Activated naive CD8-positive, alpha-beta T cell treated with anti-CD3 and anti-CD28 coated beads, Interleukin-2, amount 50 U/mL, for 24 hours (primary cell): Measurements from ENCODE around the gene CCR1.

ENCODE experiments used
- ATAC-seq: fragments of 150-1000 bp; cut with Tn5 transposase; one replicate; pipeline ENCODE4 v1.10.0; 2021
- DNase-seq: peaks from one replicate; pipeline ENCODE4 v3.0.0; 2021
- H3K27ac Mint-ChIP-seq: one replicate; pipeline ENCODE4 v1.8.0; 2021; ENCODE audit warnings: mild to moderate bottlenecking, mixed read lengths
- H3K27me3 Mint-ChIP-seq: one replicate; pipeline ENCODE4 v1.8.0; 2021; ENCODE audit warnings: mixed read lengths
- H3K36me3 Mint-ChIP-seq: one replicate; pipeline ENCODE4 v1.8.0; 2021; ENCODE audit warnings: low read depth, mixed read lengths
- H3K4me1 Mint-ChIP-seq: one replicate; pipeline ENCODE4 v1.8.0; 2021; ENCODE audit warnings: mixed read lengths
- H3K4me3 Mint-ChIP-seq: one replicate; pipeline ENCODE4 v1.8.0; 2021; ENCODE audit warnings: mild to moderate bottlenecking, moderate library complexity, mixed read lengths
- H3K9me3 Mint-ChIP-seq: one replicate; pipeline ENCODE4 v1.8.0; 2021; ENCODE audit warnings: mixed read lengths

The CCR1 gene

GRCh38 chr3:46203681-46204080, 4.4 kb downstream of the CCR1 start:
- Mint-ChIP-seq H3K27me3 (no peaks in the 10 kb centered on the region), H3K4me1 (peaks cover 15% of the 10 kb centered on the region), H3K9me3 (no peaks in the 10 kb centered on the region), H3K4me3 (no peak overlapping the region), H3K27ac (no peak overlapping the region), H3K36me3 (no peaks in the 10 kb centered on the region)
- DNase-seq = no peak
- ATAC-seq = no peak

GRCh38 chr3:46202535-46202934, 5.6 kb downstream of the CCR1 start:
- H3K27ac Mint-ChIP-seq = no peak overlapping the region
- no peaks in the 10 kb centered on the region for H3K9me3 Mint-ChIP-seq
- no peaks in the 10 kb centered on the region for H3K27me3 Mint-ChIP-seq
- DNase-seq (no peak), ATAC-seq (no peak)
- H3K4me1 Mint-ChIP-seq = peaks cover 5% of the 10 kb centered on the region
- H3K36me3 Mint-ChIP-seq = no peaks in the 10 kb centered on the region
- no peak overlapping the region for H3K4me3 Mint-ChIP-seq

- ATAC-seq = no peak
- H3K27me3 Mint-ChIP-seq = no peaks in the 10 kb centered on the region
Measured at GRCh38 chr3:46200790-46201189, 7.3 kb downstream of the CCR1 start.

DNA sequence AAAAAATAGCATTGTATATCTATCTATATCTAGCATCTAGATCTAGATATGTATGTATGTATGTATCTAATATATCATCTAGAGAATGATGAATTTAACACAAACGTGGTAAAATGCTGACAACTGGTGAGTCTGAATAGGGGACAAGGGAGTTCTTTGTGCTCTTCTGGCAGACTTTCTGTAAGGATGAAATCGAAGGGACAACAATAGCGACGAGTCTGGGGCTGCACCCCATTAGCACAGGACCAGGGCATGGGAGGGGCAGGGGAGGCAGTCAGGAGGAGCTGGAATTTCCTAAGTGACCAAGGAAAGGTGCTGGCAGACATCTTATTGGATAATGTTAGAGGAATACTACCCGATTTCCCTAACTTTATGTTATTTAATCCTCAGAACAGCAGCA, 7.9 kb downstream of the CCR1 start:
- H3K36me3 Mint-ChIP-seq = no peaks in the 10 kb centered on the region

More at GRCh38 chr3:46200790-46201189, 7.3 kb downstream of the CCR1 start:
- Mint-ChIP-seq H3K27ac (no peak overlapping the region), H3K4me3 (no peak overlapping the region), H3K36me3 (no peaks in the 10 kb centered on the region), H3K4me1 (no peaks in the 10 kb centered on the region), H3K9me3 (no peaks in the 10 kb centered on the region)
- no peak for DNase-seq

DNA sequence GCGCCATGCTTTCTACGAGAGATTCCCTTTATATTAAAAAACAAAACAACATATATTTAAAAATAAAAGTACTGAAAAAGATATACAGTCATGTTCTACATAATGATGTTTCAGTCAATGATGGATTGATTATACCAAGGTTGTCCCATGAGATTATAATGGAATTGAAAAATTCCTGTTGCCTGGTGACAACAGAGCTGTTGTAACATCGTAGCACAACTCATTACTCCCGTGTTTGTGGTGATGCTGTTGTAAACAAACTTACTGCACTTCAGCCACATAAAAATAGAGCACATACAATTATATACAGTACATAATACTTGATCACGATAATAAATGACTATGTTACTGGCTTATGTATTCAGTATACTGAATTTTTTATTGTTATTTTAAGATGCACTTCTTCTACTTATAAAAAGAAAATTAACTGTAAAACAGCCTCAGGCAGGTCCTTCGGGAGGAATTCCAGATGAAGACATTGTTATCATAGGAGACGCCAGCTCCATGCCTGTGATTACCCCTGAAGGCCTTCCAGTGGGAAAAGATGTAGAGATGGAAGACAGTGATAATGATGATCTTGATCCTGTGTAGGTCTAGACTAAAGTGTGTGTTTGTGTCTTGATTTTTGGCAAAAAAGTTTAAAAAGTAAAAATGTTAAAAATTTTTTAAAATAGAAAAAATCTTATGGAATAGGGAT, 11.7 kb downstream of the CCR1 start:
- H3K4me1 Mint-ChIP-seq = peaks cover 2% of the 10 kb centered on the region
- DNase-seq = no peak
- H3K4me3 Mint-ChIP-seq = no peak overlapping the region
- ATAC-seq = no peak
- no peak overlapping the region for H3K27ac Mint-ChIP-seq
- peaks cover 8% of the 10 kb centered on the region for H3K27me3 Mint-ChIP-seq
- H3K36me3 Mint-ChIP-seq = no peaks in the 10 kb centered on the region
- peaks cover 26% of the 10 kb centered on the region for H3K9me3 Mint-ChIP-seq

More for the DNA sequence above, 7.9 kb downstream of the CCR1 start:
- no peak for ATAC-seq
- peaks cover 2% of the 10 kb centered on the region for H3K9me3 Mint-ChIP-seq
- no peak overlapping the region for H3K4me3 Mint-ChIP-seq
- no peak overlapping the region for H3K27ac Mint-ChIP-seq
- no peak for DNase-seq
- no peaks in the 10 kb centered on the region for H3K4me1 Mint-ChIP-seq
- no peaks in the 10 kb centered on the region for H3K27me3 Mint-ChIP-seq

GRCh38 chr3:46194868-46195553, 13.1 kb downstream of the CCR1 start:
- Mint-ChIP-seq H3K27me3 (peaks cover 11% of the 10 kb centered on the region), H3K9me3 (peaks cover 26% of the 10 kb centered on the region), H3K36me3 (no peaks in the 10 kb centered on the region), H3K4me3 (no peak overlapping the region), H3K4me1 (peaks cover 2% of the 10 kb centered on the region), H3K27ac (no peak overlapping the region)
- DNase-seq (no peak), ATAC-seq (no peak)

DNA sequence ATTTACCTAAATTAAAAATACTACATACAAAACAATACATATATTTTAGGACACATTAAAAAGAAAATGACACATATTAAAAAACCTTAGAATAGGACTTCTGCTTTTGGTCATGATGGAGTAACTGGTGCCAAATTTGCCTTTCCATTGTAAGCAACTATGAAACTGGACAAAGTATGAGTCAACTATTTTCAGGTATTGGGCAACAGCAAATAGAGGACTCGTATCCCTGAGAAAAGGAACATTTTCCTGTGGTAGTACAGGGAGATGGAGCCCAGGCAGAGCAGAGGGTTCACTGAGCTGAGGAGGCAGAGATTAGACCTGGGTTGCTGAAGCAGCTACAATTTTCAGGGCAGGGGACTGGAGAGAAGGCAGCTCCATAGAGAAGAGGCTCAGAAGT, 14.7 kb downstream of the CCR1 start:
- no peaks in the 10 kb centered on the region for H3K36me3 Mint-ChIP-seq
- H3K27ac Mint-ChIP-seq = no peak overlapping the region
- no peak for DNase-seq
- H3K9me3 Mint-ChIP-seq = peaks cover 26% of the 10 kb centered on the region
- no peak for ATAC-seq
- H3K27me3 Mint-ChIP-seq = peaks cover 11% of the 10 kb centered on the region
- no peak overlapping the region for H3K4me3 Mint-ChIP-seq
- peaks cover 2% of the 10 kb centered on the region for H3K4me1 Mint-ChIP-seq

- DNase-seq = no peak
- Mint-ChIP-seq H3K36me3 (no peaks in the 10 kb centered on the region), H3K27ac (no peak overlapping the region), H3K4me1 (peaks cover 5% of the 10 kb centered on the region), H3K4me3 (no peak overlapping the region), H3K9me3 (peaks cover 26% of the 10 kb centered on the region), H3K27me3 (peaks cover 14% of the 10 kb centered on the region)
- ATAC-seq = no peak
Measured at GRCh38 chr3:46192939-46193338, 15.2 kb downstream of the CCR1 start.

GRCh38 chr3:46191730-46192129, 16.4 kb downstream of the CCR1 start:
- Mint-ChIP-seq H3K36me3 (no peaks in the 10 kb centered on the region), H3K4me3 (no peak overlapping the region), H3K27me3 (peaks cover 15% of the 10 kb centered on the region), H3K9me3 (peaks cover 26% of the 10 kb centered on the region), H3K27ac (no peak overlapping the region), H3K4me1 (peaks cover 17% of the 10 kb centered on the region)
- DNase-seq = no peak
- ATAC-seq = no peak

DNA sequence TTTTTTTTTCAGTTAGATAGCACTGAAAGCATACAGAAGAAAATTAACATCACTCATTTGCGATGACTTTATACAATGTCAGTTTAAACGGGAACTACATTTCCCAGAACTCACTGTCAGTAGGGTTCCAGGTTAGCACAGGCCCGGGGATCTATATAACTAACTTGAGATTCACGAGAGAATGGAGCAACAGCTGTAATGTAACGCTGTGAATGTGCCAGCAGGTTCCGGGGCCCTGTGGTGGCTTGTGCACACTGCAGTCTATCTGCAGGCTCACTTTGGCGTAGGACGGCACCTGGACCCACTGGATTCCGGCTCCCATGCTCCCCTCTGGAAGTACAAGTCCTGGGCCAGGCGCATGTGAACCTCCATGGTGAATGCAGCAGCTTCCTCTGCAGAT, 19.4 kb downstream of the CCR1 start:
- H3K36me3 Mint-ChIP-seq = no peaks in the 10 kb centered on the region
- peaks cover 11% of the 10 kb centered on the region for H3K9me3 Mint-ChIP-seq
- peaks cover 19% of the 10 kb centered on the region for H3K4me1 Mint-ChIP-seq
- H3K27ac Mint-ChIP-seq = no peak overlapping the region
- ATAC-seq (no peak), DNase-seq (no peak)
- H3K4me3 Mint-ChIP-seq = no peak overlapping the region
- H3K27me3 Mint-ChIP-seq = peaks cover 15% of the 10 kb centered on the region

DNA sequence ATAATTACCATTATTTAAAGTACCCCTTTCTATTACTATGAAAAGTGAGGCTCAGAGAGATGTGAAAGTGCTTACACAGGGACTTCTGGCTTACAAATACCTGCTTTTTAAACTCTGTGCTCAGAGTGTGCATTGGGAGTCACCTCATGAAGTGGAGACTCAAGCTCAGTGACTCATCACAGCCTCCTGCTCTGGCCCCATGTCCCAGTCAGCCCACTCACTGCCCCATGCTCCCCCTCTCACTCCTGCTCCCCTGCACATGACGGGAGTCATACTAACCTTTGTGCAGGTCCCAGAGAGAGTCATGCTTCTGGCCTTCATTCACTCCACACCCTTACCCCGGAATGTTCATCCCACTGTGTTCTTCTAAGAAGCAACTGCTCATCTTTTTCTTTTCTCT, 20.2 kb downstream of the CCR1 start:
- ATAC-seq = no peak
- no peak for DNase-seq
- no peaks in the 10 kb centered on the region for H3K36me3 Mint-ChIP-seq
- no peak overlapping the region for H3K4me3 Mint-ChIP-seq
- peaks cover 2% of the 10 kb centered on the region for H3K9me3 Mint-ChIP-seq
- H3K27ac Mint-ChIP-seq = no peak overlapping the region
- peaks cover 21% of the 10 kb centered on the region for H3K4me1 Mint-ChIP-seq
- peaks cover 11% of the 10 kb centered on the region for H3K27me3 Mint-ChIP-seq

DNA sequence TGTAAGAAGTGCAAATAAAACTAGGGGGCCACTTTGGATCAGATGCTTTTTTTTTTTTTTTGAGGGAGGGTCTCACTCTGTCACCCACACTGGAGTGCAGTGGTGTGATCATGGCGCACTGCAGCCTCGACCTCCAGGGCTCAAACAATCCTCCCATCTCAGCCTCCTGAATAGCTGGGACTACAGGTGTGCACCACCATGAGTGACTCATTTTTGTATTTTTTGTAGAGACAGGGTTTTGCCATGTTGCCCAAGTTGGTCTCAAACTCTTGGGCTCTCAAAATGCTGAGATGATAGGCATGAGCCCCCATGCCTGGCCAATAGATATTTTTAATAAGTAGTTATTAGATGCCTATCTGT, 20.8 kb downstream of the CCR1 start:
- Mint-ChIP-seq H3K4me3 (no peak overlapping the region), H3K36me3 (no peaks in the 10 kb centered on the region), H3K27ac (no peak overlapping the region), H3K4me1 (peaks cover 21% of the 10 kb centered on the region), H3K27me3 (peaks cover 10% of the 10 kb centered on the region), H3K9me3 (no peaks in the 10 kb centered on the region)
- DNase-seq (no peak), ATAC-seq (peak; percentile 17)

GRCh38 chr3:46186471-46187340, 21.4 kb downstream of the CCR1 start:
- peaks cover 10% of the 10 kb centered on the region for H3K27me3 Mint-ChIP-seq
- ATAC-seq = peak; percentile 41
- no peaks in the 10 kb centered on the region for H3K36me3 Mint-ChIP-seq
- no peak overlapping the region for H3K4me3 Mint-ChIP-seq
- no peaks in the 10 kb centered on the region for H3K9me3 Mint-ChIP-seq
- H3K4me1 Mint-ChIP-seq = peaks cover 21% of the 10 kb centered on the region
- DNase-seq = no peak
- peak overlapping the region; percentile 62 for H3K27ac Mint-ChIP-seq

DNA sequence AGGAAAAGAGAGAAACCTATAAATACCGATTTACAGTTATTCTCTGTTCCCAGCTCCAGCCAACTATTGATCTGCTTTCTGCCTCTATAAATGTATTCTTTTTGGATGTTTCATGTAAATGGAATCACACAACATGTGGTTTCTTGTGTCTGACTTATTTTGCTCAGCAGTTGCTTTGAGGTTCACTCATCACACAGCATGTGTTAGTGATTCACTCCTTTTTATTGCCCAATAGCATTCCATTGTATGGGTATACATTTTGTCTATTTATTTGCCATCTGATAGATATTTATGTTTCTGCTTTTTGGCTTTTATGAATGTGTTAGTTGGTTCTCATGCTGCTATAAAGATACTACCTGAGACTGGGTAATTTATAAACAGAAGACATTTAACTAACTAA, 23.6 kb downstream of the CCR1 start:
- H3K27me3 Mint-ChIP-seq = peaks cover 4% of the 10 kb centered on the region
- H3K36me3 Mint-ChIP-seq = no peaks in the 10 kb centered on the region
- ATAC-seq (no peak), DNase-seq (no peak)
- no peak overlapping the region for H3K27ac Mint-ChIP-seq
- H3K9me3 Mint-ChIP-seq = no peaks in the 10 kb centered on the region
- H3K4me3 Mint-ChIP-seq = no peak overlapping the region
- peaks cover 21% of the 10 kb centered on the region for H3K4me1 Mint-ChIP-seq

GRCh38 chr3:46183330-46183729, 24.8 kb downstream of the CCR1 start:
- peaks cover 10% of the 10 kb centered on the region for H3K27me3 Mint-ChIP-seq
- H3K4me3 Mint-ChIP-seq = no peak overlapping the region
- H3K36me3 Mint-ChIP-seq = no peaks in the 10 kb centered on the region
- ATAC-seq (peak; percentile 36), DNase-seq (no peak)
- peaks cover 21% of the 10 kb centered on the region for H3K4me1 Mint-ChIP-seq
- H3K9me3 Mint-ChIP-seq = no peaks in the 10 kb centered on the region
- no peak overlapping the region for H3K27ac Mint-ChIP-seq
